BJ (cell line): ENCODE results near the gene ENOX1. TPM values are rescaled to one million over a fixed set of nuclear protein-coding genes. Genes with fewer than 3 reads are reported as not detected.

Experiments used
- CTCF ChIA-PET: fragments of 350-600 bp; formaldehyde crosslinking; extraction: SDS; loops from one replicate; lab custom pipeline; 2021; ENCODE audit warnings: antibody characterized with exemption, inconsistent platforms; lab: Yijun Ruan, JAX
- POLR2A ChIA-PET: fragments of 300-600 bp; sonication (Branson Sonifier 250); formaldehyde crosslinking; extraction: SDS; loops from one replicate; lab custom pipeline; 2021; ENCODE audit warnings: antibody characterized with exemption; lab: Charles Lee
- DNase-seq: peaks from one replicate; pipeline ENCODE4 v3.0.0-alpha.2; 2011; ENCODE audit warnings: low read depth
- H3K27me3 ChIP-seq: 2 replicates; pipeline ENCODE4 v1.6.0; 2011; ENCODE audit warnings: low read length; ENCODE audit not compliant: control insufficient read depth, insufficient read depth
- H3K36me3 ChIP-seq: 2 replicates; pipeline ENCODE4 v1.5.1; 2011; ENCODE audit warnings: low read length; ENCODE audit not compliant: control insufficient read depth, insufficient read depth
- H3K4me3 ChIP-seq: 2 replicates; pipeline ENCODE4 v1.5.1; 2011; ENCODE audit warnings: low read depth, mild to moderate bottlenecking, control low read depth, low read length
- CTCF ChIP-seq: IDR thresholded peaks from 2 replicates; pipeline ENCODE4 v1.5.1; 2011; ENCODE audit warnings: low read depth, mild to moderate bottlenecking, control low read depth, inconsistent platforms, low read length, moderate library complexity; ENCODE audit not compliant: insufficient read depth
- polyA plus RNA-seq: library from polyadenylated mRNA; depleted of rRNA; stranded (reverse); fragments of >200 nt; gene quantifications from 2 replicates; pipeline ENCODE4 v1.2.3, GENCODE V29; 2011

The ENOX1 gene
- polyA plus RNA-seq, 1 experiment = 2.1 TPM

- DNase-seq = no peak
- no peak for TF ChIP-seq CTCF
- CTCF ChIA-PET = interaction anchor here (0.5 to 1.0 kb wide), 2 partner anchors 13 to 20 kb away, joined by 3 read pairs; no protein-coding TSS in a partner anchor
- Histone ChIP-seq H3K36me3 (no peaks in the 10 kb centered on the region), H3K4me3 (no peak overlapping the region), H3K27me3 (peaks cover 4% of the 10 kb centered on the region; the same call in 1 of the 2 replicates)
- POLR2A ChIA-PET = no interaction called here
These were observed 591.2 kb downstream of the ENOX1 start for GRCh38 chr13:43195551-43195950.

DNA sequence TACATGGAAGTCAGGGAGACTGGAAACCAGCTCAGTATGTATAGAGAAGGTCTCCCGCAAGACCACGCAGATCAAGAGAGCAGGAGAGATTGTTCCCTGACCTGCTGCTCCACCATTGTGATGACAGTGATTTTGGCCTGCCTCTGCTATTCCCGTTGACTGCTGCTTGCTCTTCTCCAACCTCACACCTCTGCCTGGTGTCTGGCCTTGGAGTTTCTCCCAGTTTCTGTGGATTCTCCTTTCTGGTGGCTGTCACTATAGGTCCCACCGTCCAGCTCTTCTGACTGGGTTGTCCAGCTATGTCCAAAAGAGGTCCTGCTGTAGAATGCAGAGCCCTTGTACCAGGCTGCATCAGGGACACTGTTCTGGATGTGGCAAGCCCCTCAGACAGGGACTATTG is 591.7 kb downstream of the ENOX1 start:
- CTCF ChIA-PET = no interaction called here
- no peak for DNase-seq
- Histone ChIP-seq H3K36me3 (no peaks in the 10 kb centered on the region), H3K27me3 (peaks cover 4% of the 10 kb centered on the region; the same call in 1 of the 2 replicates), H3K4me3 (no peak overlapping the region)
- TF ChIP-seq CTCF = no peak
- POLR2A ChIA-PET = no interaction called here

GRCh38 chr13:43193789-43194420 is 592.9 kb downstream of the ENOX1 start:
- no peak for TF ChIP-seq CTCF
- Histone ChIP-seq H3K27me3 (peaks cover 4% of the 10 kb centered on the region; the same call in 1 of the 2 replicates), H3K36me3 (no peaks in the 10 kb centered on the region), H3K4me3 (no peak overlapping the region)
- ChIA-PET CTCF (no interaction called here), POLR2A (no interaction called here)
- no peak for DNase-seq

DNA sequence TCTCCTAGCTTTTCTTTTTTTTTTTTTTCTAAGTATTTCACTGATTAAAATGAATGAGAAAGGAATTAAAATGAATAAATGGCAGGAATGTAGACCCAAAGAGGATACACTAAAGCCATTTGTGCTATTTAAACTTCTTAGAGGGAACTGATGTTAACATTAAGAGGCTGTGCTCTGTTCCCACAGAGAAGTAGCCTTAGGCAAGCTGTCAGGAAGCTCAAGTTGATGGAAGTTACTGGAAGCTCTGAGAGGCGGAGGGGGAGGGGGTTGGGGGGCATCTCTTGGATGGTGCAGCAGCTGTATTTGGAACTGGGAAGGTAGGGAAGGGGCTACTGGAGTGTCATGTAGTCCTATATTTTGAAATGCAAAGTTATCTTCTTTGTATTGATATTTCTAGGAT is 595.2 kb downstream of the ENOX1 start:
- no peak for TF ChIP-seq CTCF
- CTCF ChIA-PET = no interaction called here
- H3K36me3 ChIP-seq = no peaks in the 10 kb centered on the region
- POLR2A ChIA-PET = interaction anchor here (0.6 kb wide), 1 partner anchor 623 kb away, joined by 5 read pairs; no protein-coding TSS in a partner anchor
- DNase-seq = no peak
- H3K4me3 ChIP-seq = no peak overlapping the region
- peaks cover 2% of the 10 kb centered on the region; the same call in 1 of the 2 replicates for H3K27me3 ChIP-seq

DNA sequence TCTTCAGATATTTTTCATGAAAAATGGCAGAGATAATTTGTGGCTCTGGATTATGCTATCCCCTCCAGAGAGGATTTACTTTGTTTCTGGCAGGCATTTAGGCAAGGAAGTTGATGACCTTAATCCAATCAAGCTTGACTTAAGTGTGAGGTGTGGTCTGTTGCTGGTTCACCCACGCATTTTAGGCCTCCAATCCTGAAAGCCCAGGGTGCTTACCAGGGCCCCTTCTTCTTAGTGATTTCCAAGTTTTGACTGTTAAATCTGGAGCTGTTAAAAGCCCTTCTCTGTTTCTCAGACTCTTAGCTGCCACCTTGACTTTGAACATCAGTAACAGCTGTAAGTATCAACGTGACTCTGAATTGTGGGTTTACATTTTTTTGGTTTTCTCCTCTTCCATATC is 601.5 kb downstream of the ENOX1 start:
- TF ChIP-seq CTCF = no peak
- no peak for DNase-seq
- no peaks in the 10 kb centered on the region for H3K27me3 ChIP-seq
- H3K4me3 ChIP-seq = no peak overlapping the region
- no peaks in the 10 kb centered on the region for H3K36me3 ChIP-seq
- POLR2A ChIA-PET = no interaction called here
- CTCF ChIA-PET = no interaction called here
